ENCODE data around the gene SSUH2.
"Not testable (repeated sequence)": the region's sequence is repeated elsewhere in the genome, so short reads cannot be mapped to it uniquely, and the experiment has no call there.

SSUH2 gene

GRCh38 chr3:8608791-8609467 is 35.7 kb downstream of the SSUH2 start:
- no peak for DNase-seq (ENCODE audit: low read depth)

GRCh38 chr3:8608041-8608790 is 36.4 kb downstream of the SSUH2 start:
- DNase-seq (ENCODE audit: low read depth), result no peak

DNA sequence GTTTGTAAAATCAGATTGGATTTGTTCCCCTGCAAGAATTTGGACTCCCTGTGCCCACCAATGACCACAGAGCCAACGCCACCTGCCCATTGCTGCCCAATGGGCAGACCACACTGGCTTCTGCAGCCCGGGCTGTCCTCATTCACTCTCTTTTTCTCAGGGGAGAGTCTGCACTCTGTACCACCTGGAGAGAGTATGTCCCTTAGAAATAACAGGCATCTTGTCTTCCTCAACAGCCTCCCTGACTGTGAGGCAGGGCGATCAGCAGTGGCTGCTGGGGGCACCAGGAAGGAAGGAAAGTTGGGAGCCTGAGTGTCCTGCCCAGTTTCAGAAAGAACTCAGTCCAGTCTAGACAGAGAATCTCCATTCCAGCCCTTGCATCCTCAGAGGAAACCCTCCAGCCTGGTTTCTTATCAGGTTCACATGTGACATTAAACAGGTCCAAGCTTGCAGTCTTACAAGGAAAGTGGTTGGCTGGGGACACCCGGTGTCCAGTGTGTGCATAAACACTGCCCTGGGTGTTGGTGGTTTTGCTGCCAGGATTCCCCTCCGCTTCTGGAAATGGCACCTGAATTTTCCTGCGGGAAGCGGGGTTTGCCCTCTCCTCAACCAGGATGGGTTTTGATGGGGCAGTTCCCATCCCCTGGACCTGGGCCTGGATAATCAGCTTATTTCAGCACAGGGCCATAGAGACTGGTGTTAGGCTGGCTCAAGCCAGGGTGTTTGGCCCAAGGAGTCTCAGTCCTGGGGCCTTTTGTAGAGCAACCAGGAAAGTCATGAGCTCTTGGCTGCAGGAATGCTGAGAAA is 37.2 kb downstream of the SSUH2 start:
- peak; percentile 42 for DNase-seq (ENCODE audit: low read depth)

DNA sequence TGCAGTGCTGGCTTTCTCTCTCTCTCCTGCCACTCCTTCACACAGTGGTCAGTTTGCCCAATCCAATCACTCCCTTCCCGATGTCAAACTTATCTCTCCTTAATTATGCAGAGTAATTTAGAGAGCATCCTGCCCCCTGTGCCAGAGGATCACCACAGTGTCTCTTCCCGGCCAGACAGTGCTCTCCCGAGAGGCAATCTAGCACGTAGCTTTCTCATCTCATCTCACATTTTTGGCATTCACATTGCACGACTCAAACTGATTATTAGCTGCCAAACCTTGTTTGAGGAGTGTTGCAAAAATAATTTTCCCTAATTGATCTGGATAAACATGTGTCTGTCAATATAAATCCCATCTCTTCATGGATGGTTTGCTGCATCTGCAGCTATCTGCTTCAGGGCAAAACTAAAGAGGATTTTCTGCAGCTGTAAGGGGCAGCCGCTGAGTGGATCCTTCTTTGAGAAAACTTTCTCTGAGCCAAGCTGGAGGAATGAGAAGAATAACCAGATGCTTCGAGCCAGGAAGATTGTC is 37.8 kb downstream of the SSUH2 start:
- no peak for DNase-seq (ENCODE audit: low read depth)

GRCh38 chr3:8604988-8605387 is 39.6 kb downstream of the SSUH2 start:
- no peak for DNase-seq (ENCODE audit: low read depth)

DNA sequence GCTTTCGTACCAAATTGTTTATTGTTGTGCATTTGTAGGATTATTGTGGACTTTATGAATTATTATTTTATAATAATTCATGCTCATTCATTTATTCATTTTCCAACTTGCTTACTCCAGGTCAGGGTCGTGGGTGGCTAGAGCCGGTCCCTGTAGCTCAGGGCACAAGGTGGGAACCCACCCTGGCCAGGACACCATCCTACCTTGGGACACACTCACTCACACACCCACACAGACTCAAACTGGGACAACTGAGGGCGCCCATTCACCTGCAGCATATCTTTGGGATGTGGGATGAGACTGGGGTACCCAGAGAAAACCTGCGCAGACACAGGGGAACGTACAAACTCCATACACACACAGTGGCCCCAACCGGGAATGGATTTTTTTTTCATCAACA is 40.6 kb downstream of the SSUH2 start:
- no peak for DNase-seq (ENCODE audit: low read depth)

- DNase-seq (ENCODE audit: low read depth), result no peak
Measured at GRCh38 chr3:8603115-8603710, 41.4 kb downstream of the SSUH2 start.

GRCh38 chr3:8600457-8600856 is 44.1 kb downstream of the SSUH2 start:
- DNase-seq (ENCODE audit: low read depth), result no peak

DNA sequence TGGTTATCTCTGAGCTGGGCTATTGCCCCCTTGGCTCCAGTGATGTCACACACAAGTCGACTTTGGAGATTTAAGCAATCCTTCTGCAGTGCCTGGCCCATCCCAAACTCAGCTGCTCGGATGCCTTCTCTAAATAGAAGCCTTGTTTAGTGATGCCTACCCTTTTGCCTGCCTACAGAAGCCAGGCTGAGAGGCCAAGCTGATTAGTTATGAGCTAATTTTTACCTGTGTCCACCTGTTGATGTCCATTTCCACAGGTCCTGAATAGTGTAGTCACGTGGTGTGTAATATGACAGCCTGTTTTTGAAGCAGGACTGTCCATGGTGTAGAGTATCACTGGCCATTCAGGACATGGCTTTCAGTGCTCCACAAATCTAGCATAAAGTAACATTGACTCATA is 45.5 kb downstream of the SSUH2 start:
- DNase-seq (ENCODE audit: low read depth), result no peak

GRCh38 chr3:8597219-8597853 is 47.3 kb downstream of the SSUH2 start:
- DNase-seq (ENCODE audit: low read depth), result no peak

GRCh38 chr3:8596321-8597218 is 48.0 kb downstream of the SSUH2 start:
- no peak for DNase-seq (ENCODE audit: low read depth)

DNA sequence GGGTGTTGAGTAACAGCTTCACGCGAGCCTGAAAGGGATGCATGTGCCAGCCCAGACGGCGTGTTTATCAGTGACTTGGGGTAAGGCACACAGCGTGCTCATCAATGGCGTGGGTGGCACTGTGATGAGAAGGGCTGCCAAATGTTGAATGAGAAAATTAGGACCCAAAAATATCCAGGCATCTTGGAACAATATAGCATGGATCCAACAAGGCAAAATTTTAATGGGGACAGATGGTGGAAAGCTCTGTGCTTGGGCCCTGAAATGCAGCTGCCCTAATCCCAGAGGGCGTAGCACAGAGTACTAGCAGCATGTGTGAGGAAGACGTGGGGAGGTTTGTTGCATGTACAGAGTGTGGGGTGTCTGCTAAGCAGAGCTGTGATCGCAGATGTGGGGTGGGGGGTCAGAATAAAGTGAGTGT is 48.9 kb downstream of the SSUH2 start:
- DNase-seq (ENCODE audit: low read depth), result no peak

- DNase-seq (ENCODE audit: low read depth), result no peak
Measured at GRCh38 chr3:8595252-8595651, 49.3 kb downstream of the SSUH2 start.

GRCh38 chr3:8593021-8593827 is 51.4 kb downstream of the SSUH2 start:
- DNase-seq (ENCODE audit: low read depth), result no peak

GRCh38 chr3:8589880-8590556 is 54.6 kb downstream of the SSUH2 start:
- DNase-seq (ENCODE audit: low read depth), result no peak

- no peak for DNase-seq (ENCODE audit: low read depth)
Measured at GRCh38 chr3:8584661-8585060, 59.9 kb downstream of the SSUH2 start.

- no peak for DNase-seq (ENCODE audit: low read depth)
Measured at GRCh38 chr3:8581806-8582445, 62.7 kb downstream of the SSUH2 start.

GRCh38 chr3:8581373-8581772 is 63.2 kb downstream of the SSUH2 start:
- no peak for DNase-seq (ENCODE audit: low read depth)

DNA sequence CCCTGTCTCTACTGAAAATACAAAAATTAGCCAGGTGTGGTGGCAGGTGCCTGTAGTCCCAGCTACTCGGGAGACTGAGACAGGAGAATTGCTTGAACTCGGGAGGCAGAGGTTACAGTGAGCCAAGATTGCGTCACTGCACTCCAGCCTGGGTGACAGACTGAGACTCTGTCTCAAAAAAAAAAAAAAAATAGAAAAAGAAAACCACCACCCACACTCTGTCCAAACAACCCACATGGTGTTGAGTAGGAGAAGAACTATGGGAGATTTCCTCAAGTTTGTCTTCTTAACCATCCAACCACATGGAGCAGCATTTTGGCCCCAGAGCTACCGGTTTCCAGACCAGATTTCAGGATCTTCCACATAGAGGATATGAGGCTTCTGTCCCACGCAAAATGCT is 64.2 kb downstream of the SSUH2 start:
- not testable (repeated sequence) for DNase-seq (ENCODE audit: low read depth)

All from CMK (cell line).